Fibroblast of villous mesenchyme (primary cell): Measurements from ENCODE around the gene SYN1. TPM values are rescaled to one million over a fixed set of nuclear protein-coding genes. Genes with fewer than 3 reads are reported as not detected.

Source experiments
- DNase-seq: peaks from one replicate; pipeline ENCODE4 v3.0.0-alpha.2; 2010; ENCODE audit warnings: low read depth
- H3K4me3 ChIP-seq: 2 replicates; pipeline ENCODE4 v1.5.1; 2011; ENCODE audit warnings: low read depth, mild to moderate bottlenecking, low read length
- CTCF ChIP-seq: IDR thresholded peaks from 2 replicates; pipeline ENCODE4 v1.5.1; 2012; ENCODE audit warnings: low read depth, mild to moderate bottlenecking, low read length; ENCODE audit not compliant: insufficient read depth
- total RNA-seq: library from RNA; depleted of rRNA; stranded (reverse); fragments of >200 nt; gene quantifications from 2 replicates; pipeline ENCODE4 v1.2.3, GENCODE V29; 2012

Gene SYN1
- total RNA-seq, 1 donor: not detected

- peak within 1 kb of the TSS; percentile 77 for H3K4me3 ChIP-seq
- no peak for TF ChIP-seq CTCF
- DNase-seq: peak; percentile 99
Observed at GRCh38 chrX:47560934-47561658, 58.6 kb downstream of the SYN1 start, which contains the start of gene ARAF. Gene ARAF, plus strand, starts transcription at chrX:47561205. Its CDS starts 1,763 bp downstream, at chrX:47562968.

GRCh38 chrX:47560179-47560933, 59.3 kb downstream of the SYN1 start:
- peak; percentile 54 for DNase-seq

GRCh38 chrX:47558436-47558835, 61.2 kb downstream of the SYN1 start:
- no peak overlapping the region for H3K4me3 ChIP-seq
- TF ChIP-seq CTCF: no peak
- DNase-seq: no peak

More at GRCh38 chrX:47560179-47560933, 59.3 kb downstream of the SYN1 start:
- TF ChIP-seq CTCF: no peak
- H3K4me3 ChIP-seq: peak overlapping the region; percentile 77

GRCh38 chrX:47556045-47556623, 63.5 kb downstream of the SYN1 start:
- DNase-seq: peak; percentile 94
- no peak for TF ChIP-seq CTCF
- peak overlapping the region; percentile 60 for H3K4me3 ChIP-seq

DNA sequence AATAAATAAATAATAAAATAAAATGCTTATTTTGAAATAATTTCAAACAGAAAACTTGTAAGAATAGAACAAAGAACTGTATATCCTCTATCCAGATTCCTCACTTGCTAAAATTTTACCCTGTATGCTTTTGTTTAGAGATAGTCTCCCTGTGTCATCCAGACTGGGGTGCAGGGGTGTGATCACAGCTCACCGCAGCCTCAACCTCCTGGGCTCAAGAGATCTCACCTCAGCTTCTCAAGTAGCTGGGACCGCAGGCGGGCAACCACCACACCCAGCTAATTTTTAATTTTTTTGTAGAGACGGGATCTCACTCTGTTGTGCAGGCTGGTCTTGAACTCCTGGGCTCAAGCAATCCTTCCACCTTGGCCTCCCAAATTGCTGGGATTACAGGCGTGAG, 76.2 kb downstream of the SYN1 start:
- DNase-seq: no peak
- H3K4me3 ChIP-seq: no peak overlapping the region
- TF ChIP-seq CTCF: no peak

DNA sequence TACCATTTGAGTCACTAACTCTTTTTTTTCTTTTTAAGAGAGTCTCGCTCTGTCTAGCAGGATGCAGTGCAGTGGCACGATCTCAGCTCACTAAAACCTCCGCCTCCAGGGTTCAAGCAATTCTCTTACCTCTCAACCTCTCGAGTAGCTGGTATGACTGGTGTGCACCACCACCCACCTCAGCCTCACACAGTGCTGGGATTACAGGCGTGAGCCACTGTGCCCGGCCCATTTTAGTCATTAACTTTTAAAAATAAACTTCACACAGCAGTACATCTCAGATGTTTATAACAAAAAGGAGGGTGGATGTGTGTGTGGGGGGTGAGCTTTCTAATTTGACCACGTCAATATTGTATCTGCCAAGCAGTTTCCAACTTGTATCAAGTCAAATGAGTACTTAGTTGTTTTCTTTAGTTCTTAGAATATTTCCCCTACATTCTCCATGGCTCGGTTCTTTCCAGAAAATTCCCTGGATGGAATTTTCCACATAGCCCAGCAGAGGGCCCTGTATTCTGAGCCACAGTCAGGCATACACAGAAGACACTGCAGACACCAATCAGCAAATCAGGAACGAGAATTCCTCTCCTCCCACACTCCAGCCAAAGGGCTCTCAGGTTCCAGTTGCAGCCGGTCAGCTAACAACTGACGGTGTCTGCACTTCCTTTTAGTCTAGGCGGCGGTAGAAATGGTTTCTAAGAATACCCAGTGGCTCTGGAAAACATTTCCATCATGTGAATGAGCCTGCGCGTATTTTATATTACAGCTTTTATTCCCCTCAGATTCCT, 78.7 kb downstream of the SYN1 start:
- no peak overlapping the region for H3K4me3 ChIP-seq
- peak; percentile 56 for TF ChIP-seq CTCF
- DNase-seq: peak; percentile 93
